ENCODE results near the gene MCTP2. TPM values are rescaled to one million over a fixed set of nuclear protein-coding genes. Genes with fewer than 3 reads are reported as not detected.

The MCTP2 gene
- total and polyA plus RNA-seq, 2 of the 8 experiments (the other 6 are each of a cell fraction or from before 2014, with no cell fraction given) = 3.4 to 4.5 TPM

DNA sequence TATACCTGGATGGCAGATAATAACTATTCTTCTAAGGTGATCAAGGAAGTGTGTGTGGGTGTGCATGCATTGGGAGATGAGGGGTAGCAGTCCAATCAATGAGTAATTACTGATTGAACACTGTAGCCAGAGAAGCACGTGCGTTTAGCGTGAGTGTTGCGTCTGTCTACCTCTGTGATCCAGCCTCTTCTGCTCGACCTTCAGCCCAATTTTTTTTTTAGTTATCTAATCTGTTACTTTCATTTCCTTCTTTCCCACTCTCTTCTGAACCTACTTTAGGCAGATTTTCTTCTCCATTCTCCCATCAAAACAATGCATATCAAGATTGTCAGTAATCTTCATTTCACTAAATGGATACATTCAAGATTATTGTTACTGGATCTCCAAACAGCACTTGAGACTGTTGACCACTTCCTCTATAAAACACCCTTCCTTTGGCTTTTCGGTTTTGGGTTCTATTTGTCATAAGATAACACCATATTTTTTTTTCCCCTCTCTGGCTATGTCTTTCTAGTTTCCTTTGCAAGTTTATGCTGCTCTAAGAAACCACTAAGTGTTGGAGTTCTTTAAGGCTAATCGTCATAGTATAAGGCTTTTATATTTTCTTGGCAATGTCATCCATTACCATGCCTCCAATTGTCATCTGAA lies 41.0 kb downstream of the MCTP2 start (continued):
- TF ChIP-seq, protein P1, sequence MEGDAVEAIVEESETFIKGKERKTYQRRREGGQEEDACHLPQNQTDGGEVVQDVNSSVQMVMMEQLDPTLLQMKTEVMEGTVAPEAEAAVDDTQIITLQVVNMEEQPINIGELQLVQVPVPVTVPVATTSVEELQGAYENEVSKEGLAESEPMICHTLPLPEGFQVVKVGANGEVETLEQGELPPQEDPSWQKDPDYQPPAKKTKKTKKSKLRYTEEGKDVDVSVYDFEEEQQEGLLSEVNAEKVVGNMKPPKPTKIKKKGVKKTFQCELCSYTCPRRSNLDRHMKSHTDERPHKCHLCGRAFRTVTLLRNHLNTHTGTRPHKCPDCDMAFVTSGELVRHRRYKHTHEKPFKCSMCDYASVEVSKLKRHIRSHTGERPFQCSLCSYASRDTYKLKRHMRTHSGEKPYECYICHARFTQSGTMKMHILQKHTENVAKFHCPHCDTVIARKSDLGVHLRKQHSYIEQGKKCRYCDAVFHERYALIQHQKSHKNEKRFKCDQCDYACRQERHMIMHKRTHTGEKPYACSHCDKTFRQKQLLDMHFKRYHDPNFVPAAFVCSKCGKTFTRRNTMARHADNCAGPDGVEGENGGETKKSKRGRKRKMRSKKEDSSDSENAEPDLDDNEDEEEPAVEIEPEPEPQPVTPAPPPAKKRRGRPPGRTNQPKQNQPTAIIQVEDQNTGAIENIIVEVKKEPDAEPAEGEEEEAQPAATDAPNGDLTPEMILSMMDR (IDR thresholded peaks at IDR 0.05; ENCODE audit: control extremely low read depth in 1 of 3, insufficient read depth in 1 of 3, low read depth in 1 of 3, low read length in 3 of 3) = no peak
